ENCODE measurements around the gene ELOVL6.

DNA sequence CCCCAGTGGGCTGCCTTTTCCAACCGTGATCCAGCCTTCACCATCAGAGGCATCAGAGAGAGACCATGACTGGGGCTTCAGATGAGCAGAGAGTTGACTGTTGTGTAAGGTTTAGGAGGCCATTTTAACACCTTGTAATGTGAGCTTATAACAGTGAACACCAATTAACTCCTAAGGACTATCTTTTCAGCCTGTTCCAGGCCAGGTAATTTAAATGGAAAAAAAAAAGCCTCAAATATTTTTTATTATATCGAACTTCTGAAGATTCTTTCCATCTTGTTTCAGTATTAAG lies 13.3 kb upstream of the ELOVL6 start:
- TF ChIP-seq, protein P1, sequence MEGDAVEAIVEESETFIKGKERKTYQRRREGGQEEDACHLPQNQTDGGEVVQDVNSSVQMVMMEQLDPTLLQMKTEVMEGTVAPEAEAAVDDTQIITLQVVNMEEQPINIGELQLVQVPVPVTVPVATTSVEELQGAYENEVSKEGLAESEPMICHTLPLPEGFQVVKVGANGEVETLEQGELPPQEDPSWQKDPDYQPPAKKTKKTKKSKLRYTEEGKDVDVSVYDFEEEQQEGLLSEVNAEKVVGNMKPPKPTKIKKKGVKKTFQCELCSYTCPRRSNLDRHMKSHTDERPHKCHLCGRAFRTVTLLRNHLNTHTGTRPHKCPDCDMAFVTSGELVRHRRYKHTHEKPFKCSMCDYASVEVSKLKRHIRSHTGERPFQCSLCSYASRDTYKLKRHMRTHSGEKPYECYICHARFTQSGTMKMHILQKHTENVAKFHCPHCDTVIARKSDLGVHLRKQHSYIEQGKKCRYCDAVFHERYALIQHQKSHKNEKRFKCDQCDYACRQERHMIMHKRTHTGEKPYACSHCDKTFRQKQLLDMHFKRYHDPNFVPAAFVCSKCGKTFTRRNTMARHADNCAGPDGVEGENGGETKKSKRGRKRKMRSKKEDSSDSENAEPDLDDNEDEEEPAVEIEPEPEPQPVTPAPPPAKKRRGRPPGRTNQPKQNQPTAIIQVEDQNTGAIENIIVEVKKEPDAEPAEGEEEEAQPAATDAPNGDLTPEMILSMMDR (conservative IDR thresholded peaks at IDR 0.05; ENCODE audit: low read depth, low read length) = no peak
- TF ChIP-seq FOS (IDR thresholded peaks at IDR 0.05; ENCODE audit: low read depth, low read length) = no peak
